HCT116 (cell line): ENCODE results near the gene UGT1A3. TPM values are rescaled to one million over a fixed set of nuclear protein-coding genes. Genes with fewer than 3 reads are reported as not detected.

Experiments used
- ATAC-seq: fragments of 200-7000 bp; cut with Tn5 transposase; 2 replicates; pipeline ENCODE4 v1.9.1; 2020; ENCODE audit warnings: mild to moderate bottlenecking, moderate library complexity
- BruUV-seq: library from RNA; stranded (reverse); fragments of 400-500 nt; replicated peaks from 2 replicates; lab custom pipeline; 2021; lab: Mats Ljungman, UMichigan
- CTCF ChIA-PET: fragments of 300-600 bp; sonication (Branson Sonifier 250); formaldehyde crosslinking; loops from one replicate; lab custom pipeline; 2021; ENCODE audit warnings: antibody characterized with exemption; lab: Charles Lee
- POLR2A ChIA-PET: fragments of 300-600, 350-600 bp; sonication (Branson Sonifier 250); formaldehyde crosslinking; loops from one replicate; lab custom pipeline; 2021; ENCODE audit warnings: antibody characterized with exemption; lab: Charles Lee
- RAD21 ChIA-PET, 2 experiments: fragments of 300-600 bp; sonication (Branson Sonifier 250); formaldehyde crosslinking; loops; one replicate each; lab custom pipeline; 2023; ENCODE audit warnings: low total read pairs in 2 of 2; ENCODE audit not compliant: uncharacterized antibody in 2 of 2, unreplicated experiment in 2 of 2, low non-redundant PET in 1 of 2; lab: Charles Lee
- DNase-seq: peaks from one replicate; pipeline ENCODE4 v3.0.0-alpha.2; 2010; ENCODE audit warnings: low read depth, low spot score
- H2AFZ ChIP-seq: fragments of 200-600 bp; shearing (Covaris generic), sonication (generic); 2 replicates; pipeline ENCODE4 v1.6.1; 2017; ENCODE audit warnings: low read depth, mixed run types, mixed read lengths, antibody characterized with exemption, low read length; ENCODE audit not compliant: poor library complexity, severe bottlenecking
- H3K27ac ChIP-seq: 2 replicates; pipeline ENCODE4 v1.5.1; 2012; ENCODE audit warnings: low read depth, low read length
- H3K27me3 ChIP-seq: fragments of 200-600 bp; sonication (generic); 2 replicates; pipeline ENCODE4 v1.6.1; 2016; ENCODE audit warnings: mixed run types, low read length, mixed read lengths; ENCODE audit not compliant: insufficient read depth
- H3K36me3 ChIP-seq, 2 experiments: fragments of 200-500 bp in 1 of 2; fragments of 200-600 bp in 1 of 2; sonication (Bioruptor generic) in 1 of 2; sonication (generic) in 1 of 2; 2 replicates each; pipeline versions ENCODE4 v1.5.1 to v1.6.1; 2014 to 2016; ENCODE audit warnings: low read length in 2 of 2, inconsistent platforms in 1 of 2, mixed read lengths in 1 of 2, mixed run types in 1 of 2; ENCODE audit not compliant: insufficient read depth in 2 of 2, control insufficient read depth in 1 of 2
- H3K4me1 ChIP-seq, 2 experiments: fragments of 200-600 bp in 1 of 2; sonication (generic) in 1 of 2; 2 replicates each; pipeline versions ENCODE4 v1.5.1 to v1.6.1; 2012 to 2017; ENCODE audit warnings: low read length in 2 of 2, inconsistent platforms in 1 of 2, mild to moderate bottlenecking in 1 of 2, mixed read lengths in 1 of 2, mixed run types in 1 of 2, moderate library complexity in 1 of 2; ENCODE audit not compliant: insufficient read depth in 2 of 2, control insufficient read depth in 1 of 2
- H3K4me2 ChIP-seq: fragments of 200-600 bp; sonication (generic); 2 replicates; pipeline ENCODE4 v1.6.1; 2017; ENCODE audit warnings: mixed run types, low read length, mixed read lengths
- H3K4me3 ChIP-seq, 2 experiments: fragments of 200-600 bp in 1 of 2; sonication (generic) in 1 of 2; replicated peaks in 1 of 2; 2 replicates each; pipeline ENCODE4 v1.5.1; 2011 to 2016; ENCODE audit warnings: low read length in 2 of 2, control low read depth in 1 of 2, low read depth in 1 of 2, mild to moderate bottlenecking in 1 of 2, mixed read lengths in 1 of 2, mixed run types in 1 of 2
- H3K79me2 ChIP-seq: fragments of 200-600 bp; sonication (generic); 2 replicates; pipeline ENCODE4 v1.6.1; 2017; ENCODE audit warnings: mild to moderate bottlenecking, mixed run types, low read length, moderate library complexity, mixed read lengths; ENCODE audit not compliant: insufficient read depth
- H3K9ac ChIP-seq: fragments of 200-600 bp; sonication (generic); 2 replicates; pipeline ENCODE4 v1.6.1; 2016; ENCODE audit warnings: low read length, mixed read lengths
- H3K9me2 ChIP-seq: fragments of 200-600 bp; sonication (generic), shearing (Covaris generic); 2 replicates; pipeline ENCODE4 v1.6.1; 2017; ENCODE audit warnings: mixed run types, mild to moderate bottlenecking, moderate library complexity; ENCODE audit not compliant: insufficient read depth
- H3K9me3 ChIP-seq, 2 experiments: fragments of 200-500 bp in 1 of 2; fragments of 200-600 bp in 1 of 2; sonication (Bioruptor generic) in 1 of 2; sonication (generic) in 1 of 2; 2 replicates each; pipeline ENCODE4 v1.6.1; 2014 to 2017; ENCODE audit warnings: low read length in 2 of 2, mixed read lengths in 2 of 2, inconsistent platforms in 1 of 2, low read depth in 1 of 2, mild to moderate bottlenecking in 1 of 2, mixed run types in 1 of 2, moderate library complexity in 1 of 2; ENCODE audit not compliant: control insufficient read depth in 1 of 2, insufficient read depth in 1 of 2
- H4K20me1 ChIP-seq: fragments of 200-600 bp; sonication (generic), shearing (Covaris generic); 2 replicates; pipeline ENCODE4 v1.6.1; 2017; ENCODE audit warnings: mixed run types, mild to moderate bottlenecking, moderate library complexity; ENCODE audit not compliant: insufficient read depth
- CBX3 ChIP-seq: IDR thresholded peaks from 2 replicates; pipeline ENCODE4 v1.6.1; 2012; ENCODE audit warnings: low read depth
- EGR1 ChIP-seq: IDR thresholded peaks from 2 replicates; pipeline ENCODE4 v1.6.1; 2012; ENCODE audit warnings: low read depth
- EZH2phosphoT487 ChIP-seq: fragments of 200-600 bp; IDR thresholded peaks from 2 replicates; pipeline ENCODE4 v1.6.1; 2018; ENCODE audit warnings: antibody characterized with exemption, borderline replicate concordance
- JUND ChIP-seq: IDR thresholded peaks from 2 replicates; pipeline ENCODE4 v1.6.1; 2012
- RAD21 ChIP-seq: IDR thresholded peaks from 2 replicates; pipeline ENCODE4 v1.6.1; 2012; ENCODE audit warnings: low read depth, mild to moderate bottlenecking
- REST ChIP-seq: IDR thresholded peaks from 2 replicates; pipeline ENCODE4 v1.6.1; 2012; ENCODE audit warnings: low read depth
- SIN3A ChIP-seq: IDR thresholded peaks from 2 replicates; pipeline ENCODE4 v1.6.1; 2012; ENCODE audit warnings: low read depth
- YY1 ChIP-seq: IDR thresholded peaks from 2 replicates; pipeline ENCODE4 v1.6.1; 2011; ENCODE audit warnings: low read length, low read depth, moderate library complexity, mild to moderate bottlenecking; ENCODE audit not compliant: insufficient replicate concordance; ENCODE audit errors: extremely low read depth
- ZFX ChIP-seq: fragments of 450-650 bp; IDR thresholded peaks from 2 replicates; pipeline ENCODE4 v1.6.1; 2017
- intact Hi-C: fragments of 100-400 bp; cut with micrococcal nuclease; formaldehyde crosslinking; loops from 2 replicates; pipeline ENCODE4 v1.10.0; 2022
- total RNA-seq: library from RNA; stranded (reverse); gene quantifications from one replicate; pipeline ENCODE4 v1.2.1, GENCODE V29; 2021; ENCODE audit not compliant: unreplicated experiment

Gene UGT1A3
- total RNA-seq, 1 experiment from 2014 or later, result not detected

- H3K36me3 ChIP-seq, result no peaks in the 10 kb centered on the region
- ATAC-seq (no peak), DNase-seq (no peak)
- H4K20me1 ChIP-seq, result no peaks in the 10 kb centered on the region
- H3K79me2 ChIP-seq, result no peaks in the 10 kb centered on the region
- no peak overlapping the region for H3K4me3 ChIP-seq
- H3K9me3 ChIP-seq, result no peaks in the 10 kb centered on the region
- H2AFZ ChIP-seq, result no peak overlapping the region
- CTCF ChIA-PET, result no interaction called here
- POLR2A ChIA-PET, result no interaction called here
- TF ChIP-seq EZH2phosphoT487 (no peak), EGR1 (no peak), REST (no peak), SIN3A (no peak), RAD21 (no peak), YY1 (no peak), ZFX (no peak), CBX3 (no peak), JUND (no peak)
- no peaks in the 10 kb centered on the region for H3K9me2 ChIP-seq
- peaks cover 5 to 9% of the 10 kb centered on the region in 2 experiments; a peak in 3 of 4 replicates for H3K4me1 ChIP-seq
- no TSS peak for BruUV-seq
- H3K27me3 ChIP-seq, result no peaks in the 10 kb centered on the region
- no peak overlapping the region for H3K4me2 ChIP-seq
- intact Hi-C loops, result no loop called here
- RAD21 ChIA-PET, result no interaction called here
- H3K27ac ChIP-seq, result no peak overlapping the region
- H3K9ac ChIP-seq, result no peak overlapping the region
These were observed 71.4 kb downstream of the UGT1A3 start for GRCh38 chr2:233800208-233800607.
